Upper lobe of left lung (tissue), 4 donors: ENCODE results near the gene DKK3.

Experiments
- CTCF ChIP-seq, 6 experiments: fragments of 450-650 bp in 4 of 6; fragments of 200-600 bp in 2 of 6; sonication (generic) in 2 of 6; IDR thresholded peaks; one replicate each; pipeline ENCODE4 v1.5.1; 2016 to 2019; ENCODE audit warnings: antibody characterized with exemption in 6 of 6
- EP300 ChIP-seq, 4 donors: sonication (generic); formaldehyde crosslinking; IDR thresholded peaks; one replicate each; pipeline ENCODE4 v1.5.1; 2017; ENCODE audit warnings: antibody characterized with exemption in 4 of 4, control low read depth in 2 of 4
- POLR2A ChIP-seq, 4 donors: fragments of 450-650 bp; IDR thresholded peaks; one replicate each; pipeline ENCODE4 v1.5.1; 2016 to 2017; ENCODE audit warnings: antibody characterized with exemption in 4 of 4, mild to moderate bottlenecking in 2 of 4
- POLR2AphosphoS5 ChIP-seq, 2 donors: sonication (generic); formaldehyde crosslinking; IDR thresholded peaks; one replicate each; pipeline ENCODE4 v1.5.1; 2017; ENCODE audit warnings: antibody characterized with exemption in 2 of 2

GRCh38 chr11:12003815-12004214, 4.6 kb downstream of the DKK3 start:
- TF ChIP-seq CTCF (IDR thresholded peaks at IDR 0.05) (no peak), POLR2AphosphoS5 (IDR thresholded peaks at IDR 0.05) (no peak), POLR2A (IDR thresholded peaks at IDR 0.05) (no peak), EP300 (IDR thresholded peaks at IDR 0.05) (no peak)
